C4-2B (cell line): Measurements from ENCODE around the gene TNFAIP8L3.
A peak's percentile ranks its signal among the peaks of the same experiment; 100 is the strongest.

ENCODE experiments used
- H3K27ac ChIP-seq: fragments of 450-650 bp; 2 replicates; pipeline ENCODE4 v1.5.1; 2017
- CTCF ChIP-seq: fragments of 450-650 bp; conservative IDR thresholded peaks from 2 replicates; pipeline ENCODE4 v1.5.1; 2017; ENCODE audit warnings: mild to moderate bottlenecking
- ZFX ChIP-seq: fragments of 450-650 bp; IDR thresholded peaks from 2 replicates; pipeline ENCODE4 v1.6.1; 2017

The TNFAIP8L3 gene

GRCh38 chr15:51134416-51135199, 39.9 kb upstream of the TNFAIP8L3 start:
- H3K27ac ChIP-seq: no peak overlapping the region
- TF ChIP-seq ZFX (no peak), CTCF (no peak)

GRCh38 chr15:51133140-51133765, 38.5 kb upstream of the TNFAIP8L3 start:
- no peak overlapping the region for H3K27ac ChIP-seq
- TF ChIP-seq CTCF (peak; percentile 67), ZFX (no peak)

GRCh38 chr15:51132384-51133139, 37.9 kb upstream of the TNFAIP8L3 start:
- peak; percentile 93 for TF ChIP-seq CTCF
- no peak for TF ChIP-seq ZFX
- H3K27ac ChIP-seq: no peak overlapping the region

GRCh38 chr15:51131596-51132290, 37.0 kb upstream of the TNFAIP8L3 start:
- TF ChIP-seq ZFX (no peak), CTCF (no peak)
- no peak overlapping the region for H3K27ac ChIP-seq

- TF ChIP-seq CTCF (no peak), ZFX (no peak)
- no peak overlapping the region for H3K27ac ChIP-seq
Observed at GRCh38 chr15:51130344-51130743, 35.6 kb upstream of the TNFAIP8L3 start.

- H3K27ac ChIP-seq: no peak overlapping the region
- TF ChIP-seq ZFX (no peak), CTCF (no peak)
Observed at GRCh38 chr15:51129535-51130188, 35.0 kb upstream of the TNFAIP8L3 start.
